GM18867 (cell line): ENCODE data around the gene ETV3L.

Experiments used
- ATAC-seq: cut with Tn5 transposase; IDR thresholded peaks from one replicate; pipeline ENCODE4 v1.9.1; 2021; ENCODE audit warnings: mild to moderate bottlenecking, moderate library complexity; ENCODE audit not compliant: unreplicated experiment

Gene ETV3L

DNA sequence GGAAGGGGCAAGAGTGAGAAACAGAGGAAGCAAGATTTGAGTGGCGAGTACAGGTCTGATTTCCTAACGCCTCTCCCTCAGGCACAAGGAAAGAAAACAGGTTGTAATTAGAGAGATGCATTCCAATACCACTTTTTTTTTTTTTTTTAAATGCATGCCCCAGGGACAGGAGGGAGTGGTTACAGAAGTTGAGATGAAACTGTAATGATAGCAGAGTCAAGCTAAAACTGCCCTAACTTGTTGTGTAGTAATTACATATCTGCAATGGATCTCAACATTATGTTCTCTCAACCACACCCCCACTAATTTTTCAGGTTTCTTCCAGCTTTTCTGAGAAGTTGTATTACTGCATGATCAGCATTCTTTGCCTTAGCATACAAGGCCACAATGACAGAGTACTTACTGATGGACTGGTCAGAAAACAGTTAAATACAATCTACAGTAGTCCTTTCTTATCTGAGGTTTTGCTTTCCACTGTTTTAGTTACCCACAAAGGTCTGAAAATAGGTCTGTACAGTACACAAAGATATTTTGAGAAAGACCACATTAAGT is 33.1 kb upstream of the ETV3L start:
- ATAC-seq, result no peak

DNA sequence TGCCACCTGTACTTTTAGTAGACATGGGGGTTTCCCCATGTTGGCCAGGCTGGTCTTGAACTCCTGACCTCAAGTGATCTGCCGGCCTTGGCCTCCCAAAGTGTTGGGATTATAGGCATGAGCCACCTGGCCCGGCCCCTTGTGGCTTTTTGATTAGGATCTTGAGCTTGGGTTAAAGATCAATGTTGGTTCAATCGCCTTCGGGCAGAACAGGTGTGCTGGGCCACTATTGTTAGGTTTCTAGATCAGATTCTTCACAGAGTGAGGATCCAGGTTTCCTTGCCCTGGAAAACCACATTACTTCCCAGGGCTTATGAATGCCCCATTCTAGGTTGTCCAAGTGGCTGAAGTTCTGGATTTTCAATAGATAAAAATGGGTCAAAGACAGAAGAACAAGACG is 32.5 kb upstream of the ETV3L start:
- no peak for ATAC-seq

DNA sequence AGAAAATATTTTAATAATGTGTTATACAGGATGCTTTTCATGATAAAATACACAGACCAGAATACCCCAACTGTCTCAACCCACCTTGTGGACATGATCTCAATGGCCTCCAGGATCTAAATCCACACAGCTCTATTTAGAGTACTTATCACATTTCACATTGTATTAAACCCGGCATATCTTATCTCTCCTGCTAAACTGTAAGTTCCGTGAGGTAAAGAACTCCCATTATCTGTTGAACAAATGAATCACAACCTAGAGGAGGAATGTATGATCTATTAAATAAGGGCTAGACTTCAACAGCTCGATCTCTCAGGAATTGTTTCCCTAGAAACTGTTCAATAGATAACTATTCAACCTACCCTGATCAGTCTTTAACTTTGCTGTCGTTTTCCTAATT is 31.7 kb upstream of the ETV3L start:
- ATAC-seq, result no peak

DNA sequence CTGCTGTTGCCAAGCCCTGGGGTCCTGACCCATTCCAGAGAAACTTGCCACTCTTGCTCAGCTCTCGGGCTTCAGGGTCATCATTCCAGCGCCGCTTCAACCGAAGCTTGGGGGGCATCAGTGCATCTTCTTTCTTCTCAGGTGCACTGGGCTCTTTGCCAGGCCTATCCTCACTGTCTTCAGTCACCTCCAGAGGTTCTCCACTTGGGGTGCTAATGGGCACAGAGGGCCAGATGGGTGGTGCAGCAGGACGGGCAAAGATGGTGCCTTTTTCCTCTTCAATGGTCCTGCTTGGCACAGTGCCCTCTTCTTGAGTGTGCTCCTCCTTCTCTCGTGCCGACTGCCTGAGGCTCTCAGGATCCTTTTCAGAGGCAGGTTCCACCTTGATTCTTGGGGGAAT is 25.2 kb upstream of the ETV3L start:
- no peak for ATAC-seq

DNA sequence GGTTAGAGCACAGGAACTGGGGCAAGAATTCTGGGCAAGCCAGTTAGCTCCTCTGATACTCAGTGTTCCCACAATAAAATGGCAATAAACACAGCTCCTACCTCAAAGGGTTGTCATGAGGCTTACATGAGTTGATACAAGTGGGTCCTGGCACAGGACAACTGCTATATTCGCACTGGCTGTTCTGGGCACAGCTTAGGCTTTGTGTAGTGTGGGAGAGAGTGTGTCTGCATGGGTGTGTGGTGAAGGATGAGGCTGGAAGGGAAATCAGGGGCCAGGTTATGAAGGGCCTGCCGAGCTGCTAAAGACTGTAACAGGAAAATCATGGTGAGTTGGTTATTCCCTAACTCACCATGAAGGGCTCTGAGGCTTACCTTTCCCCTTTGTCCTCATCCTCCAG is 19.8 kb upstream of the ETV3L start:
- no peak for ATAC-seq

DNA sequence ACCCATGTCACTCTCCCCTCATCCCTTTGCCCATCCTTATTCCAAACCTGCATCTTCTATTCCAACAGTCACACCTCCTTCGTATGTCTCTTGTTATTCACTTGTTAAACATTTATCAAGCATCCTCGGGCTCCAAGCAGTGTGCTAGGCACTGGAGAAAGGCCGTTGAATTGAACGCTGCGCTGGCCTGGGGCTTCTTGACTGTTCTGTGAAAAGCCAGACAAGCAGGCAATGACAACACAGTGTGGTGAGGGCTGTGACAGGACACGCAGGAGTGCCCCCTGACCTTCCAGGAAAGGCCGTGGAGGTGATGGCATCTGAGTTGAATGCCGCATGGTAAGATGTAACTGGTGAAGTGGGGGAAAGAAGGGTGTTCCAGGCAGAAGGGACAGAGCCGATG is 19.4 kb upstream of the ETV3L start:
- ATAC-seq, result no peak

DNA sequence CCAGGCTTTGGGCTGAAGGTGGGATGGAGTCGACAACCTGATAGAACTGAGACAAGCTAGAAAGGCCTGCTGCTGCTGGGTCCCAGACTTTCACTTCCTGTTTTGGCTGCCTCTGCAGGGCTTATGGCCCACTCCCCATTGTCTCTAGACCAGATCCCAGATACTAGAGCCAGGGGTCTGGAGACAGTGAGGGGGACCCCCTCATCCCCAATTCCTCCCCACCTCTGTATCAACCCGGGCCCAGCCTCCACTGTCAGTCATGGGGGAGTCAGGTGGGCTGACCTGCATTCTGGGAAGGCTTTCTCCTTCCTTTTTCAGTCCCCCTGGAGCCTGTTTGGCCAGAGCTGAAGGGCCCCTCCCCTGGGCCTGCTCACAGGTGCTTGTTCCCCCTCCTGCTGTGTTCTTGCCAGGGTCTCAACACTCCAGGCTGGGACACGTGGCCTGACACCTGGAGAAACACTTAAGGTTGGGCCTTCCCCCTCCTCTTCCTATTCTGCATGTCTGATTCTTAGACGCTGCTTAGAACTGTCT is 18.0 kb upstream of the ETV3L start:
- ATAC-seq, result peak; percentile 48

DNA sequence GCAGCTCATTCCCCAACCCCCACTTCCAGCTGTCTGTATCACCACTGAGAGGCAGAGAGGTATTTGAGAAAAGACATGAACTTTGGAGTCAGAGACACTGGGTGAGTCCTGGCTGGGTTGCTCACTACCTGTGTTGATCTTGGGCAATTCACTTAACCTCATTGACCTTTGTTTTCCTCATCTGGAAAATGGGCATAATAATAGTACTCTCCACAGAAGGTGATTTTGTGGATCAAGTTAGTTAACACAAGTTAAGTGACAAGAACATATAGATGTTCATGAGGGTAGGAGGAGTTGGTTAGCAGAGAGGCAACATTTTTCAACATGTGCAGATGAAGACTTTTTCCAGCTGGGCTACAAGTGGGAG is 17.1 kb upstream of the ETV3L start:
- no peak for ATAC-seq

DNA sequence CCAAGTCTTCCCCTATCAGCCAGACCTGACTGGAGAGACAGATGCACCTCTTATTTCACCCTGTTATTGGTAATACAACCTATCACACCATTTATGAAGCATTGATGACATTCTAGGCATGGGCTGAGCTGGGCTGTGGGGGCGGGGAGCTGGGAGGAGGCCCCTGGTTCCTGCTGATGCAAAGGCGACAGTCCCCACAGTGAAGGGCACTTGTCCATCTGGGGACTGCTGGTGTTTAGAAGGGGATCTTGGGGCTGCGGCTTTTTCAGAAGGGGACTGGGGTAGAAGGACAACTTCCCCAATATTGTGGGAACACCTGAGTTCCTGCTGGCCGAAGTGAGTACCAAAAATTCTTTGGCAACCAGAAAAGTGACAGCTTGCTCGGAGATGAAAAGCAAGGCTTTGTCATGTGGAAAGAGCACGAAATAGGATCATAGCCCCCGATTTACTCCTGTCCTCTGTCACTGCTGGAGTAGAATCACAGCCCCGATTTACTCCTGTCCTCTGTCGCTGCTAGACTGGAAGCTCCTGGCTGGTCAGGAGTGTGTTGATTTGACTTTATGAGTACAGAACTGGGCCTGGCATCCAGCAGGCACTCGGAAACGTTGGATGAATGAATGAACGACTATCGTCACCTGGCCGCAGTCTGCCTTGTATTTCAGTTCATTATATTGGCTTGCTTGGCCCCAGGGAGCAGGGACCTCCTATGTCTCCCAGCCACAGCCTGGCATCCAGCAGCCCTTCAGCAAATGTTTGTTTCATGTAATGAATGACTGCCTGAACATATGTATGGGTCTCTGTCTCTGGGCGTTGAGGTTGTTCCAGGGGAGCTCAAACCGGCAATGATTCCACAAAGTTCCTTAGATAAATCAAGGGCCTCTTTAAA is 16.5 kb upstream of the ETV3L start:
- ATAC-seq, result no peak

DNA sequence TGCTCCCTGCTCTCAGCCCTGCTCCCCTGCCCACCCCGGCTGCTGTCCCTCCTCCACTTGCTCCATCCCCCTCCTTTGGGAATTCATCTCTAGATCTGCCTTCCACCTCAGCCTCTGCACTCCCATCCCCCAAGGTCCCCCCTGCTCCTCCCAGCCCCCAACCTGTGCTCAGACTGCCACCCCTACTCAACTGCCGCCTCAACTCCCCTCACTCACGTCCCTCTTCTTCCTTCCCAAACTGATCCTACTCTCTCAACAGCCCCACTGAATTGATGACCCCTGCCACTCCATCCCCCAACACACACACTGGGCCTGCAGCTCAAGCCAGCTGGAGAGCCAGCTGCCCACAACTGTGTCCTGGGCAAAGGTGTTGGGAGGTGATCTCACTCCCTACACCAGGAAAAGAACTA is 15.8 kb upstream of the ETV3L start:
- no peak for ATAC-seq

DNA sequence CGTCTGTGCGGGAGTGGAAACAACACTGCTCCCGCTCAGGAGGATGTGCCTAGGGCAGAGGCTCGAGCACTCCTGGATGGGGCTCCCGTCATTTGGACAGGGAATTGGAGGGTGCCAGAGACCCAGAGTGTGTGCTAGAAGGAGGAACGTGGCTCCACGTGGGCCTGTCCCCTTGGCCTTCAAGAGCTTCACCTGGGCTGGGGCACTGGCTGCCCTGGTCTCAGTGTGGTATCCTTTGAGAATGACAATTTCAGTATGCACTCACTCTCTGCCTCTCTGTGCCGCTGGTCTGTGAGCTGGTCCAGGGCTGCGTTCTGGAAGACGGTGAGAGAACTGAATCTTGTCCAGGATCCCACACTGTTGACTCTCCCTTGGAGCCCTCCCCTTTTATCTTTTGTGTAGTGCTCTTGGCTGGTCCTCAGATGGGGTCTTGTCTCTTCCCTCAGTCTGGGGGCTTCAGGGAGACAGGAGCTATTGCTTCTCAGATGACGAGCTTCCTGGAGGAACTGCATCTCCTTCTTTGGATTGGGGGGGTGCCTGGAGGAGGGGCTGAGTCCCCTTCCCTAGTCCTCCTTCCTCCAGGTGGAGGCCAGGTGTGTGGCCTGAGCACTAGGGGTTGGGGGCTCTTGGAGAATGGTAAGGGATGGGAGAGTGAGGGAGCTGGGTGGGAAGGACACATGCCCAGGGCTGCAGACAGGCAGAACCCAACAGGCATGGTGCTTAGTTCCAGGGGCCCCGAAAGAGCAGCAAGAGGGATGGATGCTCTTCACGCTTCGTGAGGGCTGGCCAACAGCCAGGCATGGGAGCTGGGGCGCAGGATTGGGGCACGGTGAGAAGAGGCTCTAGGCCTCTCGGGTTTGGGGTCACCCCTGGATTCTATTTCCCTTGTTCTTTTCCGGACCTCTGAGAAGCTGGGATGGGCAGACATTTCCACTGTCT is 14.8 kb upstream of the ETV3L start:
- ATAC-seq, result no peak

DNA sequence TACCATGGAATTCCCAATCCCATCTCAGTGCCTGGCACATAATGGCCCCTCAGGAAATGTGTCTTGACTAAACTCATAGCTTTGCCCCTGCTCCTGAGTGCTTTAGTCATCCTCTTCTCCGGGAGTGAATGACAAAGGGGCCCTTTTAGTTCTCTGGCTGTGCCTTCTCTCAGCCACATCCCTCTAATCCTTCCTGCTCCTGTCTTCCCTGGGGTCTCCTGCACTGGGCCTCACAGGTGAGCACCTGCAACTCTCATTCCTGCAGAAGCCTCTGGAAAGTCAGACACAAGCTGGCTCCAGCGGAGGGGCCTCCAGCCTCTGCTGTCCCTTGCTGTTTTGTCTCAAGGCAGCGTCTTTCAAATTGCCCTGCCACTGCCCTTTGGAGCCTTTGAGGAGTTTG is 14.0 kb upstream of the ETV3L start:
- ATAC-seq, result no peak

DNA sequence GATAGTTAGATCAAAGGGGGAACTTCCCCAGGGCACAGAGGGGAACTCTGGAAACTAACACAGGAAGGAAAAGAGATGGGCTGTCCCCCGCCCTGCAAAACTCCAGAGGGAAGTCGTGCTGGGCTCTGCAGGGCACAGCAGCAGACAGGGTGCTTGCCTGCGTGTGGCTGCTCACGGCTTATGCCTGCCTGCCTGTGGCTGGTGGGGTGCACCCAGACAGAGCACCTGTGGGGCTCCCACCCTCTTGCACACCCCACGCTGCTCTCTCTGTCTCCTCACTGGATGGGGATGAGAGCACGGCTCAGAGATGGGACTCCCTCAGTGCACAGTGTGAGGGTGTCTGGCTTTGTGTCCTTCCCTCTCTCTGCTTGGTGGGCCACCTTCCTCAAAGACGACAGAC is 13.5 kb upstream of the ETV3L start:
- no peak for ATAC-seq

DNA sequence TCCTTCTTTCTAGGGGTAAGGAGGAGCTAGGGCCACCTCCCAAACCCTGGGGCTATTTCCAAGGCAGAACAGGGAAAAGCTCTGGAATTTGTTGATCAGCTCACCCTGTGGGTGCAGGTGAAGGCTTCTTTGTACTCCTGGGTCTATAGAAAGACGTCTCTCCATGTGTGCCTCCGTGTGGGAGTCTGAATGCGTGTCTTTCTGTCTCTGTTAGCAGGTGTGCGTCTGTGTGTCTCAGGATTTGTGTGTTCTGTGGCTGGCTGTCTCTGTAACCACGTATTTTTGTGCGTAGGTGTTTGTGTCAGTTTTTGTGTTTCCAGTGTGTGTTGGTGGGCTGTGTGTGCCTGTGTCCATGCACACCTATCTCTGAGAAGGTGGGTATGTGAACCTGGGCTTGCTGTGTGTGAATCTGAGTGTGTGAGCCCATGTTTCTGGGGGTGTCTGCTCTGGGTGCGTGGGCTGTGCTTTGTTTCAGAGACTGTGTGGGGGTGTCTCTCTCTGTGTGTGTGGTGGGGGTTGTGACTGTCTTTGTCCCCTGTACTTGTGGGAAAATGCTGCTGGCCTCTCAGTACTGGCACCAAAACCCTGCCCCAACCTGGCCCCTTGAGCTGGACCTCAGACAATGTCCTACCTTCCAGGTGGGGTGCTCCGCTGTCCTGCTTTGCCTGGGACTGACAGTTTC is 12.7 kb upstream of the ETV3L start:
- no peak for ATAC-seq

DNA sequence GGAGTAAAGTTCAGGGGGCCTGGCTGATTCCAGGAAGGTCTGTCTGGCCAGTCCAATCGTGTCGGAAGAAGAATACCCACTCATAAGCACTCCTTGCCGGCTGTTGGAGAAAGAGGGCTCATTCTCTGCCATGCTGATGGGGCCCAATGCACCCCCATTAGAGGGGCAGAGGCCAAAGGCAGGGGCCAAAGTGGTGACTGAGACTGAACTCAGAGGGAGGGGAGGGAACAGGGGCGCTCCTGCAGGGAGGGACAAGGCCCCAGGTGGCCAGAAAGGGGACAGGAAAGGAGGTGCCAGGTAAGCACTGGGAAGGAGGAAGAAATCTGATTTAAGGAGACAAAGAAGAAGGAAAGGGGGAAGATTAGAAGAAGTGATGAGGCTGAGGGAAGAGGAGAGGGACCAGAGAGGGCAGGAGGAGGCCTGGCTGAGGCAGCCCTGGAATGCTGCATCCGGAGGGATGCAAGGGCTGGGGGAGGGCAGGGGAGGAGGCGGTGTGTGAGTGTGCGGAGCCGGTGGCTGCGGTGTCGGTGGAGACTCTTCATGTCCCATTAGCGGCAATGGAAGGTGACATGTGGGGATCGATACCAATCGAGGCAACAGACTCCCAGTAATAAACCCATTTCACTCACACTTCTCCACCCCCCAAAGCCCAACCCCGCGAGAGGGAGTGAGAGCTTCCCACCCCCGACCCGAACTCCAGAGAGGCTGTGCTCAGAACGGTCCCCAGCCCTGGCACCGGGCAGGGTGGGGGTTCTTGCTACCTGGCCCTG is 12.0 kb upstream of the ETV3L start:
- ATAC-seq, result no peak

DNA sequence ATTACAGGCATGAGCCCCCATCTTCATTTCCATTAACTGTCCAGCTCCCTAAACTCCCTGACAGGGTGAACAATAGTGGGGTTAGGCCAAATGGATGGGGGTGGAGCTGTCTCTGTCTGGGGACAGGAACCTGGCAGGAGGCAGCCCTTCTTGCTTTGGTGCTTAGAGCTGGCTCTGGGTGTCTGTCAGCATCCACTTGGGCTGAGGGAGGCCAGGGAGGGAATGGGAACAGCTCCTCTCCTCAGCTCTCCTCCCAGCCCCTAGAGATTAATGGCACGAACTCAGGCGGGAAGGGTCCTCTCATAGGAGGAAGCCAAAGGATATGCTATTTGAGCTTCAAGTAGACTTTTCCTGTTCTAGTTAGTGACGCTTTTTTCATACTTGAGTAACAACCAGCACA is 11.1 kb upstream of the ETV3L start:
- ATAC-seq, result no peak

DNA sequence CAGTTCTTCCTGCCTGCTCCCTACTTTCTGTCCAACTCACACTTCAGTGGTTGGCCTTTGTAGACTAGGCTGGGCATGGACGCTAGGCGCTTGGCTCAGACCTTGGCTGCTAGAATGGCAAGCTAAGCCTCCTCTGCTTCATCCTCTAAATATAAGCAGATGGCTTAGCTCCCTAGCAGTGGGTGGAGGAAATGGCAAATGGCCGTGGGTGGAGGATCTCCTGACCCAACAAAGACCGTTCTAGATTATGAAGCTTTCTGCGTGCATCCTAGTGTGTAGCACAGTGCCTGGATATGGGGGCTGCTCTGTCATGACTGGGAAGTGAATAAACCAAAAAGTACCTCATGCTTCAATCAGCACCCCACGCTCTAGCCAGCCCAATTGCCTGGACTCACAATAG is 10.4 kb upstream of the ETV3L start:
- ATAC-seq, result no peak

DNA sequence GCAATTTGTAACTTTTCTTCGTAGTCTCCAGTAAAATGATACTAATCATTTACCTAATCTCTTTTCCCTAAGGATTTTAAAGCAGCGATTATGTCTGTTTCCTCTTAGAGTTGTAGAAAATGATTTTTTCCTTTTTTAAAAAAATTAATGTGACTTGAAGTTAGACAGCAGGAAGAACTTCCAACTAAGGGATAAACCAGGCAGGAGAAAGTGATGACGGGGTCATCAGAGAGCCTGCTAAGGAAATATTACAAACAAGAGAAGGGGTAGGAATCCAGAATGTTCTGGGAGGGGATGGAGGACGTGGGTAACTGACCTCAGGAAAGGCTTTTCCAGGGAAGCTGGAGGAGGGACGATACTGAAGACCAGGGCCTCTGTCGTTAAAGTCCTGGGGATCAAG is 8.8 kb upstream of the ETV3L start:
- ATAC-seq, result no peak

DNA sequence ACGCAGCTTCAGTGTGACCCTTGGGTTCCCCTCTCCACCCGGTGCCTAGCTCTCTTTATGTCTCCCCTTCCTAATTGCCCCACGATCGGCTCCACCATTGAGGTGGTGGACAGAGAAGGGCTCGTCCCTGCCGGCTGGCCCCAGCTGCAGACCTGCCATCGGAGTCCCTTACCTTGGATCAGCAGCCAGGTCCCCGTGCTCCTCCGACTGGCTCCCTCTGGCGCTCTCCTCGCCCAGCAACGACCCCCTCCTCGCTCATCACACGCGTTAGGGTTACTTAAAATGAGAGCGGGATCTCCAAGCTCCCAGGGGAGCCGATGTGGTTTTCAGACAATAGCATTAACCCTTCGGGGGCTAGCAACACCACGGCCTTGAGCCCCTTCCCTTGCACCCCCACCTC is 8.1 kb upstream of the ETV3L start:
- ATAC-seq, result no peak

DNA sequence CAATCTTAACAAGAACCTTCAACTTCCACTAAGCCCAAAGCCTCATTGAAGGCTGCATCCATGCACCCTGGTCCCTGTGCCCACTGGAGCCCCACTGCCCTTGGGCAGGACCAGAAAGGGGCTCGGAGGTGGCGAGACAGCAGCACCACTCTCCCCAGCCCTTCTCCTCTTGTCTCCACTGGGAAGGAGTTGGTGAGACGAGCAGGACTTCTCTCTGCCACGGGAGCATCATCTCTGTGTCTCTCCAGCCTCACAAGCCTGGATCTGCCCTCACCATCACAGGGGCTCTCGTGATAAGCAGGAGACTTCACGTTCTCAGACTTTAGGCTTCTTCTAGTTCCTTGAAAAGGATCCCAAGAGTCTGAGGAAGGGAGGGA is 7.2 kb upstream of the ETV3L start:
- ATAC-seq, result peak; percentile 10
